GM15510 (cell line): ENCODE measurements around the gene NOVA1.

Source experiments
- POLR2A ChIP-seq: IDR thresholded peaks from 3 replicates; pipeline ENCODE4 v1.6.1; 2011; ENCODE audit warnings: borderline replicate concordance; ENCODE audit not compliant: insufficient read length; ENCODE audit errors: extremely low read depth

Gene NOVA1

GRCh38 chr14:26414926-26415325 lies 182.9 kb downstream of the NOVA1 start:
- TF ChIP-seq POLR2A: no peak

GRCh38 chr14:26414103-26414502 lies 183.7 kb downstream of the NOVA1 start:
- no peak for TF ChIP-seq POLR2A

GRCh38 chr14:26412421-26412820 lies 185.4 kb downstream of the NOVA1 start:
- TF ChIP-seq POLR2A: no peak

- TF ChIP-seq POLR2A: no peak
Measured at GRCh38 chr14:26410189-26410685, 187.6 kb downstream of the NOVA1 start.

- TF ChIP-seq POLR2A: no peak
Measured at GRCh38 chr14:26404927-26405326, 192.9 kb downstream of the NOVA1 start.

GRCh38 chr14:26403760-26404159 lies 194.1 kb downstream of the NOVA1 start:
- TF ChIP-seq POLR2A: no peak

- TF ChIP-seq POLR2A: no peak
Measured at GRCh38 chr14:26402126-26402525, 195.7 kb downstream of the NOVA1 start.

GRCh38 chr14:26401179-26401968 lies 196.5 kb downstream of the NOVA1 start:
- no peak for TF ChIP-seq POLR2A

- TF ChIP-seq POLR2A: no peak
Measured at GRCh38 chr14:26400373-26400772, 197.5 kb downstream of the NOVA1 start.

GRCh38 chr14:26398616-26399015 lies 199.2 kb downstream of the NOVA1 start:
- TF ChIP-seq POLR2A: no peak
